ENCODE data around the gene TUBE1. TPM values are rescaled to one million over a fixed set of nuclear protein-coding genes. Genes with fewer than 3 reads are reported as not detected.
A peak's percentile ranks its signal among the peaks of the same experiment; 100 is the strongest.

Gene TUBE1
- total and polyA plus RNA-seq, 10 of the 15 experiments (the other 5 are each of a cell fraction or from before 2014, with no cell fraction given): 6.3 to 25.2 (median 13.6) TPM

- Histone ChIP-seq H2AFZ (ENCODE audit: control insufficient read depth, low read depth, low read length) (no peak overlapping the region), H3K4me3 (no peak overlapping the region), H3K4me1 (ENCODE audit: control insufficient read depth, insufficient read depth, low read length) (no peaks in the 10 kb centered on the region), H3K9ac (ENCODE audit: control insufficient read depth, insufficient read depth, low read length) (no peak overlapping the region), H3K27me3 (replicated peaks in 1 of 2; ENCODE audit: control insufficient read depth in 2 of 2, insufficient read depth in 2 of 2, low read length in 1 of 2) (no peaks in the 10 kb centered on the region), H3K27ac (ENCODE audit: control insufficient read depth, insufficient read depth) (no peak overlapping the region), H3K36me3 (ENCODE audit: control insufficient read depth in 2 of 2, insufficient read depth in 2 of 2, low read length in 1 of 2) (no peaks in the 10 kb centered on the region), H3K79me2 (ENCODE audit: control insufficient read depth, insufficient read depth, low read length) (no peaks in the 10 kb centered on the region), H4K20me1 (ENCODE audit: control insufficient read depth, insufficient read depth) (no peaks in the 10 kb centered on the region), H3K4me2 (ENCODE audit: control insufficient read depth, insufficient read depth) (no peak overlapping the region), H3K9me3 (replicated peaks; ENCODE audit: control insufficient read depth, insufficient read depth, low read length) (no peaks in the 10 kb centered on the region)
- intact Hi-C loops (cut with micrococcal nuclease; ENCODE audit: unreplicated experiment) (no loop called here), in situ Hi-C loops (cut with MboI) (no loop called here)
- CTCF ChIA-PET: interaction anchor here (0.9 to 2.2 kb wide), 5 partner anchors 8 to 326 kb away, joined by 3 to 7 read pairs (median 4); no protein-coding TSS in a partner anchor
- SMC1A ChIA-PET (ENCODE audit: uncharacterized antibody, unreplicated experiment): interaction anchor here (0.7 to 1.0 kb wide), 2 partner anchors 19 to 778 kb away, joined by 3 read pairs; no protein-coding TSS in a partner anchor
- no peak for FAIRE-seq
- no TSS peak for BruUV-seq (replicated peaks)
- 0 out of 3 replicates have a peak, but pooled peaks have one; percentile 27 for ATAC-seq
- POLR2A ChIA-PET: interaction anchor here (0.9 kb wide), 1 partner anchor 18 kb away, joined by 3 read pairs; no protein-coding TSS in a partner anchor
- no peak for TF ChIP-seq MEF2B (IDR thresholded peaks at IDR 0.05; ENCODE audit: partially characterized antibody, poor library complexity, severe bottlenecking)
- no peak for TF ChIP-seq EED (IDR thresholded peaks at IDR 0.05; ENCODE audit: low read depth)
- TF ChIP-seq DPF2 (IDR thresholded peaks at IDR 0.05): no peak
- no peak for TF ChIP-seq BACH1 (IDR thresholded peaks at IDR 0.05; ENCODE audit: borderline replicate concordance)
- no peak for TF ChIP-seq ZBED1 (IDR thresholded peaks at IDR 0.05; ENCODE audit: borderline replicate concordance)
- TF ChIP-seq CHD4 (IDR thresholded peaks at IDR 0.05): no peak
- TF ChIP-seq NBN (IDR thresholded peaks at IDR 0.05): no peak
- TF ChIP-seq ZNF592 (IDR thresholded peaks at IDR 0.05): no peak
- no peak for TF ChIP-seq PKNOX1 (IDR thresholded peaks at IDR 0.05)
- no peak for TF ChIP-seq PAX5 (IDR thresholded peaks at IDR 0.05; ENCODE audit: borderline replicate concordance, low read depth, low read length)
- DNase-seq (ENCODE audit: low read depth, low spot score): no peak
- 31% methylated on average over 4 of the region's 4 CpGs for WGBS (ENCODE audit: insufficient coverage, insufficient replicate concordance, low lambda C conversion rate, missing lambda C conversion rate)
- RAD21 ChIA-PET (ENCODE audit: unreplicated experiment): no interaction called here
Observed at GRCh38 chr6:112036088-112036637, 51.1 kb downstream of the TUBE1 start.

All from GM12878 (cell line).